ENCODE data around the gene OR7D4.
A peak's percentile ranks its signal among the peaks of the same experiment; 100 is the strongest.
"Not testable (repeated sequence)": the region's sequence is repeated elsewhere in the genome, so short reads cannot be mapped to it uniquely, and the experiment has no call there.

Gene OR7D4

GRCh38 chr19:9219489-9219888 is at the start of gene OR7D4:
Gene OR7D4 (minus strand): TSS chr19:9219589. CDS start chr19:9214837, 4,752 bp downstream.
- DNase-seq = no peak

GRCh38 chr19:9251236-9251635 is 31.8 kb upstream of the OR7D4 start:
- DNase-seq = no peak

- DNase-seq = no peak
Measured at GRCh38 chr19:9250630-9251029, 31.2 kb upstream of the OR7D4 start, which contains the start of gene OR7E24. Gene OR7E24 (plus strand): TSS chr19:9250930. CDS start chr19:9251044, 114 bp downstream.

GRCh38 chr19:9205501-9206113 is 13.8 kb downstream of the OR7D4 start:
- peak; percentile 63 for DNase-seq

- not testable (repeated sequence) for DNase-seq
Measured at GRCh38 chr19:9198044-9198443, 21.3 kb downstream of the OR7D4 start.

GRCh38 chr19:9189535-9189934 is 29.9 kb downstream of the OR7D4 start:
- no peak for DNase-seq

GRCh38 chr19:9187191-9187590 is 32.2 kb downstream of the OR7D4 start:
- DNase-seq = no peak

GRCh38 chr19:9183000-9183399 is 36.4 kb downstream of the OR7D4 start:
- no peak for DNase-seq

- DNase-seq = no peak
Measured at GRCh38 chr19:9178901-9179300, 40.5 kb downstream of the OR7D4 start, which contains the start of gene OR7D2. Gene OR7D2 (plus strand): TSS chr19:9178979. CDS start chr19:9185782, 6,803 bp downstream.

GRCh38 chr19:9175326-9175725 is 44.1 kb downstream of the OR7D4 start:
- no peak for DNase-seq

GRCh38 chr19:9171393-9171991 is 47.9 kb downstream of the OR7D4 start:
- DNase-seq = no peak

GRCh38 chr19:9166846-9167245 is 52.5 kb downstream of the OR7D4 start:
- DNase-seq = no peak

- DNase-seq = no peak
Measured at GRCh38 chr19:9165261-9165660, 54.1 kb downstream of the OR7D4 start.

- no peak for DNase-seq
Measured at GRCh38 chr19:9161427-9161826, 58.0 kb downstream of the OR7D4 start.

All from CD4-positive, alpha-beta T cell treated with Interleukin-12 subunit alpha and Interleukin-12 subunit beta, for 1 hour (primary cell).